Right lobe of liver (tissue), 4 donors: Measurements from ENCODE around the gene SOST.

Source experiments
- POLR2A ChIP-seq: fragments of 450-650 bp; IDR thresholded peaks from one replicate; pipeline ENCODE4 v1.6.1; 2017; ENCODE audit warnings: antibody characterized with exemption, mild to moderate bottlenecking
- TF ChIP-seq, protein P1 (sequence below), 4 donors: fragments of 200-600 bp in 3 of 4; fragments of 450-650 bp in 1 of 4; IDR thresholded peaks; one replicate each; pipeline versions ENCODE4 v1.5.1 to v1.8.0; 2016 to 2022; ENCODE audit warnings: antibody characterized with exemption in 4 of 4, mild to moderate bottlenecking in 2 of 4
- donor health status: DM: no; HTN: no; CAD: no.
- donor health status: DM: no; HTN: no; CAD: no.
- donor health status: DM: no; HTN: yes; CAD: no.

DNA sequence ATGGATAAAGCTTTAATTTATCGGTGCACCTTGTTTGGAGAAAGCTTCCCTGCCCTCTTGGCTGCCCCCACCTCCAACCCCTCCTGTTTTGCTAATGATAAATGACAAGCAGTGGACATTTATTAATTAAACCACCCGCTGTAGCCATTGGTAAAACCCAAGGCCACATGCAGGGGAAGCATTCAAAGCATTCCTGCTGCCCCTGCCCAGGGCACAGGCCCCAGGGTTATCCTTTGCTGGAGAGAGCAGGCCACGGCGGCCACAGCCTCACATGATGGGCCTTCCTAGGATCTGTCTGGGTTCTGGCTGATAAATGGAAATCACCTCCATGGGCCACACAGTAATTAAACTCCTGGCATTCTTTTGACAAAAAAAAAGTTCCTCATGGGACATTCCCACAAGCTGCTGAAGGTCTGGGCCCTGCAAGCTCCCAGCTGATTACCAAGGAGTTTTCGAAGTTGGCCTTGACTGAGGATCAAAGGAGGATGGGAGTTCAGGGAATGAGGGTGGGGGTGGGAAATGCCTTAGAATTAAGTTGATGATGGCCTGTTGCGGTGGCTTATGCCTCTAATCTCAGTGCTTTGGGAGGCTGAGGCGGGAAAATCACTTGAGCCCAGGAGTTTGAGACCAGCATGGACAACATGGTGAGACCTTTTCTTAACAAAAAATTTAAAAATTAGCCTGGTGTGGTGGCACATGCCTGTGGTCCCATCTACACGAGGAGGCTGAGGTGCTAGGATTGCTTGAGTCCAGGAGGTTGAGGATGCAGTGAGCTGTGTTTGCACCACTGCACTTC lies 35.5 kb downstream of the SOST start:
- TF ChIP-seq, protein P1, sequence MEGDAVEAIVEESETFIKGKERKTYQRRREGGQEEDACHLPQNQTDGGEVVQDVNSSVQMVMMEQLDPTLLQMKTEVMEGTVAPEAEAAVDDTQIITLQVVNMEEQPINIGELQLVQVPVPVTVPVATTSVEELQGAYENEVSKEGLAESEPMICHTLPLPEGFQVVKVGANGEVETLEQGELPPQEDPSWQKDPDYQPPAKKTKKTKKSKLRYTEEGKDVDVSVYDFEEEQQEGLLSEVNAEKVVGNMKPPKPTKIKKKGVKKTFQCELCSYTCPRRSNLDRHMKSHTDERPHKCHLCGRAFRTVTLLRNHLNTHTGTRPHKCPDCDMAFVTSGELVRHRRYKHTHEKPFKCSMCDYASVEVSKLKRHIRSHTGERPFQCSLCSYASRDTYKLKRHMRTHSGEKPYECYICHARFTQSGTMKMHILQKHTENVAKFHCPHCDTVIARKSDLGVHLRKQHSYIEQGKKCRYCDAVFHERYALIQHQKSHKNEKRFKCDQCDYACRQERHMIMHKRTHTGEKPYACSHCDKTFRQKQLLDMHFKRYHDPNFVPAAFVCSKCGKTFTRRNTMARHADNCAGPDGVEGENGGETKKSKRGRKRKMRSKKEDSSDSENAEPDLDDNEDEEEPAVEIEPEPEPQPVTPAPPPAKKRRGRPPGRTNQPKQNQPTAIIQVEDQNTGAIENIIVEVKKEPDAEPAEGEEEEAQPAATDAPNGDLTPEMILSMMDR (IDR thresholded peaks at IDR 0.05) = no peak
- TF ChIP-seq POLR2A = no peak
